DND-41 (cell line): ENCODE results near the gene FN3K.

ENCODE experiments used
- ATAC-seq: fragments of 200-7000 bp; cut with Tn5 transposase; 3 replicates; pipeline ENCODE4 v1.9.1; 2021; ENCODE audit warnings: low read depth; ENCODE audit not compliant: insufficient read depth
- DNase-seq: peaks from one replicate; pipeline ENCODE4 v3.0.0-alpha.2; 2020
- H2AFZ ChIP-seq: 2 replicates; pipeline ENCODE4 v1.6.0; 2012; ENCODE audit warnings: low read depth, low read length
- H3K27ac ChIP-seq: 2 replicates; pipeline ENCODE4 v1.5.1; 2012; ENCODE audit warnings: low read length, inconsistent platforms
- H3K27me3 ChIP-seq: fragments of 200-600 bp; sonication (generic); 2 replicates; pipeline ENCODE4 v1.6.0; 2012; ENCODE audit warnings: low read length, mild to moderate bottlenecking, inconsistent platforms; ENCODE audit not compliant: insufficient read depth, poor library complexity
- H3K36me3 ChIP-seq: 2 replicates; pipeline ENCODE4 v1.5.1; 2012; ENCODE audit warnings: low read length, inconsistent platforms; ENCODE audit not compliant: insufficient read depth
- H3K4me1 ChIP-seq: 2 replicates; pipeline ENCODE4 v1.5.1; 2012; ENCODE audit warnings: mild to moderate bottlenecking, low read length; ENCODE audit not compliant: insufficient read depth
- H3K4me2 ChIP-seq: 2 replicates; pipeline ENCODE4 v1.6.0; 2012; ENCODE audit warnings: mild to moderate bottlenecking, moderate library complexity, low read length, inconsistent platforms; ENCODE audit not compliant: insufficient read depth
- H3K4me3 ChIP-seq, 2 experiments: fragments of 200-600 bp in 1 of 2; shearing (Covaris generic) in 1 of 2; 2 replicates each; pipeline ENCODE4 v1.5.1; 2012 to 2016; ENCODE audit warnings: inconsistent platforms in 2 of 2, low read length in 2 of 2, mild to moderate bottlenecking in 2 of 2, low read depth in 1 of 2, moderate library complexity in 1 of 2
- H3K79me2 ChIP-seq: 2 replicates; pipeline ENCODE4 v1.6.0; 2012; ENCODE audit warnings: low read length, inconsistent platforms; ENCODE audit not compliant: insufficient read depth
- H3K9ac ChIP-seq: 2 replicates; pipeline ENCODE4 v1.6.0; 2012; ENCODE audit warnings: low read depth, mild to moderate bottlenecking, inconsistent platforms, low read length, moderate library complexity
- H3K9me3 ChIP-seq: 2 replicates; pipeline ENCODE4 v1.5.1; 2012; ENCODE audit warnings: low read length, moderate library complexity, mild to moderate bottlenecking, inconsistent platforms; ENCODE audit not compliant: insufficient read depth, severe bottlenecking
- H4K20me1 ChIP-seq: 2 replicates; pipeline ENCODE4 v1.6.0; 2012; ENCODE audit warnings: low read length; ENCODE audit not compliant: insufficient read depth
- CTCF ChIP-seq: IDR thresholded peaks from 2 replicates; pipeline ENCODE4 v1.5.1; 2012; ENCODE audit warnings: borderline replicate concordance, low read length, moderate library complexity, mild to moderate bottlenecking; ENCODE audit not compliant: poor library complexity, severe bottlenecking; ENCODE audit errors: extremely low read depth
- EZH2 ChIP-seq: IDR thresholded peaks from 3 replicates; pipeline ENCODE4 v1.6.1; 2012; ENCODE audit warnings: borderline replicate concordance, low read depth, mild to moderate bottlenecking, moderate library complexity, low read length, inconsistent platforms; ENCODE audit not compliant: severe bottlenecking

The FN3K gene

GRCh38 chr17:82705756-82706155 lies 29.7 kb upstream of the FN3K start:
- no peak for TF ChIP-seq EZH2
- peaks cover 3% of the 10 kb centered on the region for H3K27me3 ChIP-seq
- no peak overlapping the region for H3K9ac ChIP-seq
- H3K27ac ChIP-seq = no peak overlapping the region
- no peaks in the 10 kb centered on the region for H4K20me1 ChIP-seq
- H3K79me2 ChIP-seq = no peaks in the 10 kb centered on the region
- no peak for ATAC-seq
- H2AFZ ChIP-seq = no peak overlapping the region
- no peak overlapping the region for H3K4me3 ChIP-seq
- H3K36me3 ChIP-seq = no peaks in the 10 kb centered on the region
- H3K4me2 ChIP-seq = no peak overlapping the region
- H3K9me3 ChIP-seq = no peaks in the 10 kb centered on the region
- no peak for DNase-seq
- no peaks in the 10 kb centered on the region for H3K4me1 ChIP-seq

GRCh38 chr17:82709024-82709675 lies 26.3 kb upstream of the FN3K start:
- Histone ChIP-seq H3K36me3 (no peaks in the 10 kb centered on the region), H3K4me2 (no peak overlapping the region), H4K20me1 (no peaks in the 10 kb centered on the region), H3K4me3 (no peak overlapping the region), H3K27me3 (peaks cover 3% of the 10 kb centered on the region), H2AFZ (no peak overlapping the region), H3K79me2 (no peaks in the 10 kb centered on the region), H3K4me1 (no peaks in the 10 kb centered on the region), H3K27ac (no peak overlapping the region), H3K9me3 (no peaks in the 10 kb centered on the region), H3K9ac (no peak overlapping the region)
- no peak for DNase-seq
- no peak for ATAC-seq
- TF ChIP-seq EZH2 = no peak
- TF ChIP-seq CTCF = no peak

- DNase-seq (no peak), ATAC-seq (no peak)
- H3K4me1 ChIP-seq = no peaks in the 10 kb centered on the region
- no peak overlapping the region for H3K4me3 ChIP-seq
- no peak overlapping the region for H2AFZ ChIP-seq
- H3K79me2 ChIP-seq = no peaks in the 10 kb centered on the region
- TF ChIP-seq CTCF (no peak), EZH2 (no peak)
- H3K36me3 ChIP-seq = no peaks in the 10 kb centered on the region
- H3K9me3 ChIP-seq = no peaks in the 10 kb centered on the region
- peaks cover under 1% of the 10 kb centered on the region for H3K27me3 ChIP-seq
- H3K4me2 ChIP-seq = no peak overlapping the region
- no peaks in the 10 kb centered on the region for H4K20me1 ChIP-seq
- H3K27ac ChIP-seq = no peak overlapping the region
- no peak overlapping the region for H3K9ac ChIP-seq
Measured at GRCh38 chr17:82709676-82710498, 25.5 kb upstream of the FN3K start.
